Hematopoietic multipotent progenitor cell treated with erythropoietin and hydrocortisone succinate and interleukin-3 and kit ligand, for 4 days (in vitro differentiated cells): Measurements from ENCODE around the gene SIX3.

ENCODE experiments used
- DNase-seq: peaks from one replicate; pipeline ENCODE4 v3.0.0-alpha.2; 2015

Gene SIX3

GRCh38 chr2:44944102-44944951, 2.8 kb downstream of the SIX3 start:
- no peak for DNase-seq

- no peak for DNase-seq
Observed at GRCh38 chr2:44944952-44945612, 3.6 kb downstream of the SIX3 start.

- DNase-seq: no peak
Observed at GRCh38 chr2:44945676-44946371, 4.3 kb downstream of the SIX3 start.

GRCh38 chr2:44946372-44947027, 5.0 kb downstream of the SIX3 start:
- no peak for DNase-seq

GRCh38 chr2:44947028-44947375, 5.5 kb downstream of the SIX3 start:
- no peak for DNase-seq

- DNase-seq: no peak
Observed at GRCh38 chr2:44948565-44949328, 7.2 kb downstream of the SIX3 start.

GRCh38 chr2:44949329-44950151, 8.0 kb downstream of the SIX3 start:
- no peak for DNase-seq

GRCh38 chr2:44950646-44951045, 9.1 kb downstream of the SIX3 start:
- no peak for DNase-seq

GRCh38 chr2:44951124-44951523, 9.6 kb downstream of the SIX3 start:
- no peak for DNase-seq

GRCh38 chr2:44951714-44952113, 10.2 kb downstream of the SIX3 start:
- no peak for DNase-seq

GRCh38 chr2:44952143-44952805, 10.8 kb downstream of the SIX3 start:
- DNase-seq: peak; percentile 85

- no peak for DNase-seq
Observed at GRCh38 chr2:44952806-44953498, 11.4 kb downstream of the SIX3 start.

GRCh38 chr2:44953499-44953883, 12.0 kb downstream of the SIX3 start:
- DNase-seq: no peak

- no peak for DNase-seq
Observed at GRCh38 chr2:44954447-44954888, 13.0 kb downstream of the SIX3 start.

- DNase-seq: no peak
Observed at GRCh38 chr2:44954889-44955592, 13.5 kb downstream of the SIX3 start.

GRCh38 chr2:44955593-44956392, 14.3 kb downstream of the SIX3 start:
- DNase-seq: peak; percentile 85

- DNase-seq: no peak
Observed at GRCh38 chr2:44956843-44957242, 15.3 kb downstream of the SIX3 start.

- DNase-seq: no peak
Observed at GRCh38 chr2:44957656-44958327, 16.3 kb downstream of the SIX3 start.
